ENCODE results near the gene WDR70. TPM values are rescaled to one million over a fixed set of nuclear protein-coding genes. Genes with fewer than 3 reads are reported as not detected.
"Not testable (repeated sequence)": the region's sequence is repeated elsewhere in the genome, so short reads cannot be mapped to it uniquely, and the experiment has no call there.

The WDR70 gene
- total RNA-seq, 1 donor from 2014 or later: 26.5 TPM

- DNase-seq (ENCODE audit: low spot score): not testable (repeated sequence)
Observed at GRCh38 chr5:37679326-37679725, 300.2 kb downstream of the WDR70 start.

- DNase-seq (ENCODE audit: low spot score): not testable (repeated sequence)
Observed at GRCh38 chr5:37679903-37680302, 300.8 kb downstream of the WDR70 start.

GRCh38 chr5:37683072-37683471 lies 304.0 kb downstream of the WDR70 start:
- DNase-seq (ENCODE audit: low spot score): no peak

- no peak for DNase-seq (ENCODE audit: low spot score)
Observed at GRCh38 chr5:37685211-37685610, 306.1 kb downstream of the WDR70 start.

- DNase-seq (ENCODE audit: low spot score): no peak
Observed at GRCh38 chr5:37685816-37686215, 306.7 kb downstream of the WDR70 start.

GRCh38 chr5:37688925-37689324 lies 309.8 kb downstream of the WDR70 start:
- not testable (repeated sequence) for DNase-seq (ENCODE audit: low spot score)

GRCh38 chr5:37694333-37694732 lies 315.2 kb downstream of the WDR70 start:
- DNase-seq (ENCODE audit: low spot score): not testable (repeated sequence)

GRCh38 chr5:37694867-37695266 lies 315.7 kb downstream of the WDR70 start:
- no peak for DNase-seq (ENCODE audit: low spot score)

GRCh38 chr5:37695647-37696046 lies 316.5 kb downstream of the WDR70 start:
- DNase-seq (ENCODE audit: low spot score): no peak

- DNase-seq (ENCODE audit: low spot score): no peak
Observed at GRCh38 chr5:37696190-37697021, 317.3 kb downstream of the WDR70 start.

- no peak for DNase-seq (ENCODE audit: low spot score)
Observed at GRCh38 chr5:37701868-37702267, 322.8 kb downstream of the WDR70 start.

- DNase-seq (ENCODE audit: low spot score): no peak
Observed at GRCh38 chr5:37703841-37704241, 324.7 kb downstream of the WDR70 start.

- DNase-seq (ENCODE audit: low spot score): no peak
Observed at GRCh38 chr5:37704406-37704805, 325.3 kb downstream of the WDR70 start.

- no peak for DNase-seq (ENCODE audit: low spot score)
Observed at GRCh38 chr5:37709020-37709419, 329.9 kb downstream of the WDR70 start.

- DNase-seq (ENCODE audit: low spot score): no peak
Observed at GRCh38 chr5:37710965-37711364, 331.8 kb downstream of the WDR70 start.

GRCh38 chr5:37712750-37713149 lies 333.6 kb downstream of the WDR70 start:
- DNase-seq (ENCODE audit: low spot score): no peak

- no peak for DNase-seq (ENCODE audit: low spot score)
Observed at GRCh38 chr5:37714756-37715155, 335.6 kb downstream of the WDR70 start.

GRCh38 chr5:37715361-37715760 lies 336.2 kb downstream of the WDR70 start:
- DNase-seq (ENCODE audit: low spot score): no peak

GRCh38 chr5:37715992-37716391 lies 336.9 kb downstream of the WDR70 start:
- no peak for DNase-seq (ENCODE audit: low spot score)

GRCh38 chr5:37716405-37716804 lies 337.3 kb downstream of the WDR70 start:
- DNase-seq (ENCODE audit: low spot score): no peak

GRCh38 chr5:37717276-37717612 lies 338.1 kb downstream of the WDR70 start:
- DNase-seq (ENCODE audit: low spot score): no peak

GRCh38 chr5:37717613-37718431 lies 338.7 kb downstream of the WDR70 start:
- DNase-seq (ENCODE audit: low spot score): no peak
